Measurements from ENCODE around the gene SLC30A7.

GRCh38 chr1:101013776-101014175 is 117.9 kb downstream of the SLC30A7 start:
- TF ChIP-seq CTCF (IDR thresholded peaks at IDR 0.05; ENCODE audit: low read depth, low read length) (no peak), EZH2phosphoT487 (IDR thresholded peaks at IDR 0.05; ENCODE audit: low read depth) (no peak)
